ENCODE results near the gene CHD9.

CHD9 gene

GRCh38 chr16:53069772-53070171 is 15.0 kb downstream of the CHD9 start:
- TF ChIP-seq SIN3A (IDR thresholded peaks at IDR 0.05; ENCODE audit: borderline replicate concordance, insufficient read depth, low read length), result no peak
- no peak for TF ChIP-seq TAF1 (IDR thresholded peaks at IDR 0.05; ENCODE audit: borderline replicate concordance, insufficient read depth, low read length)
- no peak for TF ChIP-seq FOXP2 (optimal IDR thresholded peaks at IDR 0.05; ENCODE audit: borderline replicate concordance, extremely low read depth, extremely low read length, insufficient read depth)
- TF ChIP-seq REST (IDR thresholded peaks at IDR 0.05; ENCODE audit: insufficient read depth in 1 of 2, low read depth in 2 of 2, low read length in 2 of 2), result no peak
- no peak for TF ChIP-seq POLR2AphosphoS5 (IDR thresholded peaks at IDR 0.05; ENCODE audit: low read depth, low read length)

- peak; percentile 21 for TF ChIP-seq FOXP2 (optimal IDR thresholded peaks at IDR 0.05; ENCODE audit: borderline replicate concordance, extremely low read depth, extremely low read length, insufficient read depth)
- no peak for TF ChIP-seq REST (IDR thresholded peaks at IDR 0.05; ENCODE audit: insufficient read depth in 1 of 2, low read depth in 2 of 2, low read length in 2 of 2)
- peak; percentile 54; the same call in 1 of the 2 replicates for TF ChIP-seq SIN3A (IDR thresholded peaks at IDR 0.05; ENCODE audit: borderline replicate concordance, insufficient read depth, low read length)
- TF ChIP-seq POLR2AphosphoS5 (IDR thresholded peaks at IDR 0.05; ENCODE audit: low read depth, low read length), result no peak
- TF ChIP-seq TAF1 (IDR thresholded peaks at IDR 0.05; ENCODE audit: borderline replicate concordance, insufficient read depth, low read length), result no peak
These were observed 17.0 kb downstream of the CHD9 start for GRCh38 chr16:53071748-53072301.

GRCh38 chr16:53073022-53073421 is 18.2 kb downstream of the CHD9 start:
- TF ChIP-seq TAF1 (IDR thresholded peaks at IDR 0.05; ENCODE audit: borderline replicate concordance, insufficient read depth, low read length) (no peak), SIN3A (IDR thresholded peaks at IDR 0.05; ENCODE audit: borderline replicate concordance, insufficient read depth, low read length) (no peak), REST (IDR thresholded peaks at IDR 0.05; ENCODE audit: insufficient read depth in 1 of 2, low read depth in 2 of 2, low read length in 2 of 2) (no peak), POLR2AphosphoS5 (IDR thresholded peaks at IDR 0.05; ENCODE audit: low read depth, low read length) (no peak), FOXP2 (optimal IDR thresholded peaks at IDR 0.05; ENCODE audit: borderline replicate concordance, extremely low read depth, extremely low read length, insufficient read depth) (no peak)

- TF ChIP-seq REST (IDR thresholded peaks at IDR 0.05; ENCODE audit: insufficient read depth in 1 of 2, low read depth in 2 of 2, low read length in 2 of 2), result no peak
- TF ChIP-seq FOXP2 (optimal IDR thresholded peaks at IDR 0.05; ENCODE audit: borderline replicate concordance, extremely low read depth, extremely low read length, insufficient read depth), result no peak
- no peak for TF ChIP-seq SIN3A (IDR thresholded peaks at IDR 0.05; ENCODE audit: borderline replicate concordance, insufficient read depth, low read length)
- no peak for TF ChIP-seq POLR2AphosphoS5 (IDR thresholded peaks at IDR 0.05; ENCODE audit: low read depth, low read length)
- TF ChIP-seq TAF1 (IDR thresholded peaks at IDR 0.05; ENCODE audit: borderline replicate concordance, insufficient read depth, low read length), result no peak
These were observed 23.5 kb downstream of the CHD9 start for GRCh38 chr16:53078247-53078646.

Measured in PFSK-1 (cell line).